T-helper 9 cell (primary cell): Measurements from ENCODE around the gene FER.
"Not testable (repeated sequence)": the region's sequence is repeated elsewhere in the genome, so short reads cannot be mapped to it uniquely, and the experiment has no call there.

Source experiments
- DNase-seq: peaks from one replicate; pipeline ENCODE4 v3.0.0-alpha.2; 2020
- total RNA-seq, 2 donors: gene quantifications; one replicate each; lab custom pipeline; 2026; lab: John Stamatoyannopoulos, UW

The FER gene
- 24.9 to 27.3 reads per million in 2 donors for total RNA-seq

GRCh38 chr5:108747774-108748400 is at the start of gene FER:
Gene FER (plus strand): TSS chr5:108747897. CDS start chr5:108798183, 50,286 bp downstream.
- peak; percentile 12 for DNase-seq

GRCh38 chr5:108700388-108700787 is 47.3 kb upstream of the FER start:
- DNase-seq: not testable (repeated sequence)

DNA sequence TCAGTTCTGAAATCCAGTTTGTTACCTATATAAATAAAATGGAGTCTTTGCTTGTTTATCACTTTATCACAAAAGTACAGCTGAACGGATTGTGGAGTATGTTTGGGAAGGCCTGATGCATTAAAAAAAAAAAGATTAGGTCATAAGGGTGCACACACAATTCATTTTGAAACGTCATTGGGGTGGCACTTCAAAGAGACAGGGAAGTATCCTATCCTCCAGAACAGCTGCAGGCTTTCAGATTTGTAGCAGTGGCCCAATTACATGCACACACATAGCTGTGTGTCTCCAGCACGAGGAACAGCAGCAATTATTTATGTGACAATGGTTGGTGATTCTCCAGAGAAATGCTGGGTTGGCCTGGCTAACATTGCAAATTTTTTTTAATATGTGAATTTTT is 46.8 kb upstream of the FER start:
- DNase-seq: no peak

DNA sequence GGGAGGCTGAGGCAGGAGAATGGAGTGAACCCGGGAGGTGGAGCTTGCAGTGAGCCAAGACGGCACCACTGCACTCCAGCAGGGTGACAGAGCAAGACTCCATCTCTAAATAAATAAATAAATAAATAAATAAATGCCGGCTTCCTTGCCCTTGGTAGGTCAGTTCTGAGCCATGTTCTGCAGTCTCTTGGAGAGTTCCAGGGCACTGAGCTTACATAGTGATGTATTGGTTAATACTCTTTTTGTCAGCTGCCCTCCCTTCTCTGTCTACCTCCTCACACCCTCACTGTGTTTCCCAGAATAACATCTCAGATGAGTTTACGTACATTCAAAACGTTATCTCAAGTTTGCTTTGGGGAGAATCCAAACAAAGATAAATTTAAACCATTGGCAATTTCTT is 45.2 kb upstream of the FER start:
- no peak for DNase-seq

- DNase-seq: no peak
Observed at GRCh38 chr5:108703313-108703712, 44.4 kb upstream of the FER start.

DNA sequence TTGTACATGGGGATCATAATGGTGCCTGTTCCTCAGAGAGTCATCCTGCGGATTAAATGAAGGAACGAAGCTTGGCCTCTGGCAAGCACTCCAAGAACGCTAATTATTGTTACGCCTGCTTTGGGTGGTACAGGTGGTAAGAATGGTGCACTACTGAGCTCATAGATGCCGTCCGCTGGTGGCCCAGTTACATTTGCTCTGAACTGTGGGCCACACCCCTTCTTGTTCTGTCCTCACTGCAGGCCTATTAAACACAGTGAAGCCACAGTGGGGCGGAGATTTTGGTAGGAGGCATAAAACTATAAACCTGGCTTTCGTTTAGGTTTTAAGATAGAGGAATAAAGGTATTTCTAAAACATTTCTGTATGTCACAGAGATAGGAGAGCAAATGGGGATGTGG is 40.6 kb upstream of the FER start:
- DNase-seq: no peak

- DNase-seq: no peak
Observed at GRCh38 chr5:108711898-108712297, 35.8 kb upstream of the FER start.

DNA sequence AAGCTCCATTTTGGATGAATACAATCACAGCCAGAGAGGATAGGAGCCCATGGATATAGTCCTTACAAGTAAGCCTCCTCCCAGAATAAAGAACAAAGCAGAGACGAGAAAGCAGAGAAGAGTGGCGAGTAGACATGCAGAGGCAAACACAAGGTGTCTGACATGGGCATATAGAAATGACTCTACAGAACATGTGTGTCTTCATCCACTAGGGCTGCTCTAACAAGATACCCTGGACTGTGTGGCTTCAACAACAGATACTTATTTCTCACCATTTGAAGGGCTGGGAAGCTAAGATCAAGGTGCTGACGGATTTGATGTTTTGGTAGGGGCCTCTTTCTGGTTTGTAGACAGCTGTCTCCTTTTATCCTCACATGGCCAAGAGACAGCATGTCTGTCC is 32.3 kb upstream of the FER start:
- no peak for DNase-seq

GRCh38 chr5:108720391-108720790 is 27.3 kb upstream of the FER start:
- DNase-seq: no peak

- no peak for DNase-seq
Observed at GRCh38 chr5:108726446-108727235, 21.1 kb upstream of the FER start.

DNA sequence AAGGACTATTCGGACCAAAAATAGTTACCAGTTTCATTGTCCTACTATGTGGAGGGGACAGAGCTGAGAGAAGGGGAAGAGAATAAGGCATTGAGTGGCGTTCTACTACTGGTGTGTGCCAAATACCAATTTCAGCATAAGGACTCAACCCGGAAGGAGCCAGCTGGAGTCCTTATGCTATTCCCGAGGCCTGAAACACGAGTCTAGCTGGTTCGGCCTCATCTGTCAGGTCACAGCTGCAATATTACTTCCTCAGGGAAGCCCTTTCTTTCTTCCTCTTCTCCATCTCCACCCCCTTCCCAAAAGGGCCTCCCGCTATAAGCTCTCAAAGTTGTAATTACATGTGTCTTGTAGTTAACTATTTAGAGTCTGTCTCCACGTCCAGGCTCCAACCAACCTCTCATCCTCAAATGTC is 20.5 kb upstream of the FER start:
- no peak for DNase-seq

GRCh38 chr5:108727651-108728565 is 19.8 kb upstream of the FER start:
- DNase-seq: peak; percentile 21

GRCh38 chr5:108728566-108729241 is 19.0 kb upstream of the FER start:
- DNase-seq: peak; percentile 42

DNA sequence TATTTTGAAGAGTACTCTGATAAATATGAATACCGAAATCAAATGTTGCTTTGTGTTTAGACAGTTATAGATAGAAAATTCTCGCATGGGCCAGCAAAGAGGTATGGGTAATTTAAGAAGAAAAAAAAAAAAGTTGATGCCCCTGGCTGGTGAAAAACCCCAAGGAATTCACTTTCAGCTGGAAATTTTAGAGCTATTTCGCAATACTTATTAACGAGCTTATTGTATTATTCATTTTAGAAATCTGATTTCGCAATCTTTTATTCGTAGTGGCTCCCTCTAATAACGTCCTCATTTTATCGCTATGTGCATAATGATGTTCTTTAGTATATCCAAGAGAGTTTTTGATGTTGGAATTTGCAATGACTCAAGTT is 18.5 kb upstream of the FER start:
- DNase-seq: no peak

DNA sequence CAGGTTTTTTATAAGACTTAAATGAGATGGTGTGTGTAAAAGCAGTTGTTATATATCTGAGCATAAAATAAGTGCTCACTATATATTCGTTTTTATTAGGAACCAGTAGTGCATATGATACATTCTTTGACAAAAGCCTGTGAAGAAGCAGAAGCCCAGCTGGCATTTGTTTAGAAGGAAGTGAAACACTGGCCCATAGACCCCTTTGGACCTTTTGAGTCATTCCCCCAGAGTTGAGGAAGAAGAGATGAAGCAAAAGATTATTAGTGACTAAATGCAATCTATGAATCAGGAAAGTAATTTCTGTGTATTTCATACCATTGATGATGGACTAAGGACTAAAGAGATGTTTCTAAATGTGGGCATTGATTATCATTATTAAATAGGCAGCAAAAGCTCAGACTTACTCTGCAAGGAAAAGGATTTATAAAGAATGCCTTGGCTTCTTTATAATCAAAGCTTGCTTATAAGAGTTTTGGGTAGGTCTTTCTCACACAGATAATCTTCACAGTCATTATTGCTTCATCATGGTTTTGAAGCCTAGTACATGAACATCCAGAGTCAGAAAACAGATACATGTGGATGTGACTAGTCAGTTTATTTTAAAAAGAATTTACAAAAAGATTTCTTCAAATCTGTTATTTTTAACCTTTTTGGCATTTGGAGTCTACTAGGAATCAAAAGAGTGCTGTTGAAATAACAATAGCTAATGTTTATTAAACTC is 16.9 kb upstream of the FER start:
- no peak for DNase-seq

- DNase-seq: no peak
Observed at GRCh38 chr5:108735790-108736189, 11.9 kb upstream of the FER start.

DNA sequence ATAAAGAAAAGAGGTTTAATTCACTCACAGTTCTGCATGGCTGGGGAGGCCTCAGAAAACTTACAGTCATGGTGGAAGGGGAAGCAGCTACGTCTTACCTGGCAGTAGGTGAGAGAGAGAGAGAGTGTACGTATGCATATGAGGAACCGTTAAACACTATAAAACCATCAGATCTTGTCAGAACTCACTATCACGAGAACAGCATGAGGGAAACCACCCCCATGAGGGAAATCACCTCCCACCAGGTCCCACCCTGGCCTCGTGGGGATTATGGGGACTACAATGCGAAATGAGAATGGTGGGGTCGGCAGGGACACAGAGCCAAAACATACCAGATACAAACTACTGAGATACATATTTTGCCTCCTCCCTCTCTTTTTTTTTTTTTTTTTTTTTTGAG is 10.8 kb upstream of the FER start:
- no peak for DNase-seq

DNA sequence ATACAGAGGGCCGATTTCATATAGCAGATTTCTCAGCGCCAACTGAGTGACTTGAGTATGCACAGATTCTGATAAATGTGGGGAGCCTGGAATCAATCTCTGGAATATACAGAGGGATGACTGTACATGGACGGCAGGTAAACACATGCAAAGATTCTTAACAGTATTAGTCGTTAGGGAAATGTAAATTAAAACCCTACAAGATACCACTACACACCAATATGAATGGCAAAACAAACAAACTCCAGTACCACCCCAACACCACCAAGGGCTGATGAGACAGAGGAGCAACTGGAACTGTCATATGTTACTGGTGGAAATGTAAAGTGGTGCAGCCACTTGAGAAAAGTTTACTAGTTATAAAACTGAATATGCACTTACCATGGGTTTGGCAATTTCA is 8.3 kb upstream of the FER start:
- no peak for DNase-seq

GRCh38 chr5:108739906-108740305 is 7.8 kb upstream of the FER start:
- DNase-seq: no peak

DNA sequence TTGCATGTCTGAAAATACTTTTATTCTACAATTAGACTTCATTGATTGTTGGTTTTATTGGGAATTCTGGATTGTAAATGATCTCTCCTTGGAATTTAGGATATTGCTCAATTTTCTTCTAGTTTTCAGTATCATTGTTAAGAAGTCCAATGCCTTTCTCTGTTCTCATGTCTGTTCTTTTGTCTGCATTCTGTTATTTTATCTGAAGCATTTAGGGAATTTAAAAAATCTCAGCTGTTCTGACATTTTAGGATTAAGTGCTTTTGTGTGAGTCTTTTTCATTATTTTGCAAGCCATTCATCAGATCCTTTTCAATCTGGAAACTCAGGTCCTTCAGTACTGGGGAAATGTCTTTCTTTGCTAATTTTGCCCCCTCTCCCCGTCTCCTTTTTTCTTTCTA is 4.4 kb upstream of the FER start:
- DNase-seq: no peak

DNA sequence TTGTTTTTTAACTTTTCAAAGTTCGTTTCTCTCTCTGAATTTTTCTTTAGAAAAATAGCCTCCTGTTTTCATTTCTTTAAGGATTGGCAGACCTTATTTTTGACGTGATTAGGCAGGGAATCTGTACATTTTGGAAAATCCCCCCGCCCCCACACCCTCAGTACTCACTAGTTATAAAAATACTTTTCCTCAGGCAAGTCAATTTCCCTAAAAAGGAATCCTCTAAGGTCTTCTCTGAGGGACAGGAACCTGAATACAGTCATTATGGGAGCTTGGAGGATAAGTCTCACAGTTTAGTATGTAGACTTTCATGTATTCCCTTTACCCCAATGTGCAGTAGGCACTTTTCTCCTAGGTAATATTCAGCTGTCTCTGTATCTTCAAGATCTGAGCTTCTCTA is 3.9 kb upstream of the FER start:
- DNase-seq: no peak

- DNase-seq: no peak
Observed at GRCh38 chr5:108747111-108747773, 455 bp upstream of the FER start.
